Testis (tissue), 3 donors: Measurements from ENCODE around the gene CDKAL1. TPM values are rescaled to one million over a fixed set of nuclear protein-coding genes. Genes with fewer than 3 reads are reported as not detected.

Experiments
- DNase-seq: peaks from one replicate; pipeline ENCODE4 v3.0.0-alpha.2; 2019
- H3K27ac ChIP-seq, 2 donors: fragments of 200-600 bp; sonication (generic); one replicate each; pipeline ENCODE4 v1.5.1; 2019
- H3K27me3 ChIP-seq: fragments of 200-600 bp; sonication (generic); one replicate; pipeline ENCODE4 v1.5.1; 2019
- H3K36me3 ChIP-seq: fragments of 200-600 bp; sonication (generic); one replicate; pipeline ENCODE4 v1.5.1; 2017; ENCODE audit warnings: low read depth; ENCODE audit errors: missing control alignments
- H3K4me1 ChIP-seq: fragments of 200-600 bp; sonication (generic); one replicate; pipeline ENCODE4 v1.5.1; 2019
- H3K4me3 ChIP-seq, 2 donors: fragments of 200-600 bp; sonication (generic); one replicate each; pipeline ENCODE4 v1.5.1; 2017 to 2019
- H3K9me3 ChIP-seq: fragments of 200-600 bp; sonication (generic); one replicate; pipeline ENCODE4 v1.5.1; 2017
- POLR2A ChIP-seq: fragments of 450-650 bp; IDR thresholded peaks from one replicate; pipeline ENCODE4 v1.6.1; 2017; ENCODE audit warnings: antibody characterized with exemption, mild to moderate bottlenecking, moderate library complexity
- WGBS, 2 donors: methylation state at CpG; one replicate each; pipeline ENCODE4 v1.1.5; 2018; 5-methylcytosine and 5-hydroxymethylcytosine counted together
- intact Hi-C: fragments of 100-400 bp; cut with DNase I; formaldehyde crosslinking; loops from one replicate; pipeline ENCODE4 v1.15.1; 2023; ENCODE audit warnings: low total_unique reads
- polyA plus RNA-seq: library from polyadenylated mRNA; stranded (reverse); fragments of 350-450 nt; fragmentation: Illumina TruSeq; extraction: RNeasy Lipid Tissue Mini Kit (QIAGEN cat#74804); gene quantifications from one replicate; pipeline ENCODE4 v1.2.3, GENCODE V29; 2014; ENCODE audit warnings: low read depth, low replicate concordance; ENCODE audit not compliant: insufficient read depth
- total RNA-seq, 2 donors: library from RNA; depleted of rRNA; stranded (reverse); fragments of >200 nt; gene quantifications; one replicate each; pipeline ENCODE4 v1.2.3, GENCODE V29; 2016
- TF ChIP-seq, protein P1 (sequence below), 3 experiments: fragments of 450-650 bp in 2 of 3; fragments of 200-600 bp in 1 of 3; sonication (generic) in 1 of 3; IDR thresholded peaks; one replicate each; pipeline ENCODE4 v1.5.1; 2016 to 2019; ENCODE audit warnings: antibody characterized with exemption in 3 of 3, mild to moderate bottlenecking in 2 of 3, moderate library complexity in 1 of 3

Gene CDKAL1
- total and polyA plus RNA-seq, 3 donors from 2014 or later, result 11.1 to 18.5 (median 16.1) TPM

- no peak overlapping the region for H3K4me3 ChIP-seq
- TF ChIP-seq POLR2A, result no peak
- TF ChIP-seq, protein P1, sequence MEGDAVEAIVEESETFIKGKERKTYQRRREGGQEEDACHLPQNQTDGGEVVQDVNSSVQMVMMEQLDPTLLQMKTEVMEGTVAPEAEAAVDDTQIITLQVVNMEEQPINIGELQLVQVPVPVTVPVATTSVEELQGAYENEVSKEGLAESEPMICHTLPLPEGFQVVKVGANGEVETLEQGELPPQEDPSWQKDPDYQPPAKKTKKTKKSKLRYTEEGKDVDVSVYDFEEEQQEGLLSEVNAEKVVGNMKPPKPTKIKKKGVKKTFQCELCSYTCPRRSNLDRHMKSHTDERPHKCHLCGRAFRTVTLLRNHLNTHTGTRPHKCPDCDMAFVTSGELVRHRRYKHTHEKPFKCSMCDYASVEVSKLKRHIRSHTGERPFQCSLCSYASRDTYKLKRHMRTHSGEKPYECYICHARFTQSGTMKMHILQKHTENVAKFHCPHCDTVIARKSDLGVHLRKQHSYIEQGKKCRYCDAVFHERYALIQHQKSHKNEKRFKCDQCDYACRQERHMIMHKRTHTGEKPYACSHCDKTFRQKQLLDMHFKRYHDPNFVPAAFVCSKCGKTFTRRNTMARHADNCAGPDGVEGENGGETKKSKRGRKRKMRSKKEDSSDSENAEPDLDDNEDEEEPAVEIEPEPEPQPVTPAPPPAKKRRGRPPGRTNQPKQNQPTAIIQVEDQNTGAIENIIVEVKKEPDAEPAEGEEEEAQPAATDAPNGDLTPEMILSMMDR (IDR thresholded peaks at IDR 0.05), result no peak
- H3K9me3 ChIP-seq, result no peaks in the 10 kb centered on the region
- H3K36me3 ChIP-seq, result no peaks in the 10 kb centered on the region
- H3K27ac ChIP-seq, result no peak overlapping the region
- intact Hi-C loops, result no loop called here
- no peak for DNase-seq
- H3K27me3 ChIP-seq, result no peaks in the 10 kb centered on the region
- WGBS, 2 donors, result 68 to 70% methylated on average over 2 of the region's 2 CpGs
- H3K4me1 ChIP-seq, result no peaks in the 10 kb centered on the region
Observed at GRCh38 chr6:20631549-20631924, 97.3 kb downstream of the CDKAL1 start.

DNA sequence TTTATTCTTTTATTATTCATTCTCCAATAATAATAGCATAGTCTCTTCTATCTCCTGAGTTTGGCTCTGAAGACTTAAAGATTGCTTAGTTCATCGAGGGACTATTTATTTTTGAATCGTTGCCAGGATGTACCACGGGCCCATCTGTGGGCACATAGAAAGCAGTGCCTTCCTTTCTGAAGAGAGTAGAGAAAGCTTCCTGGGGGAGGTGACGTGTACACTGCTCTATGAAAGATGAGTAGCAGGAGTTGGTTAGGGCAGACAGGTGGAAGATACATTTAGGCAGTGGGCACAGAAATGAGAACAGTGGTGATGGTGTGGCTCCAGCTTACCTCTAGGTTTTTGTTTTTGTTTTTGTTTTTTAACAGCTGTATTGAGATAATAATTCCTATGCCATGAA lies 98.4 kb downstream of the CDKAL1 start:
- Histone ChIP-seq H3K9me3 (no peaks in the 10 kb centered on the region), H3K4me3 (no peak overlapping the region), H3K27me3 (no peaks in the 10 kb centered on the region), H3K36me3 (no peaks in the 10 kb centered on the region), H3K27ac (no peak overlapping the region), H3K4me1 (no peaks in the 10 kb centered on the region)
- TF ChIP-seq POLR2A, result no peak
- TF ChIP-seq, protein P1 (IDR thresholded peaks at IDR 0.05), result no peak
- no peak for DNase-seq
- 79 to 92% methylated on average over 4 of the region's 4 CpGs for WGBS, 2 donors
- intact Hi-C loops, result no loop called here

GRCh38 chr6:20633566-20634340 lies 99.5 kb downstream of the CDKAL1 start:
- intact Hi-C loops, result no loop called here
- DNase-seq, result no peak
- H3K27me3 ChIP-seq, result no peaks in the 10 kb centered on the region
- H3K9me3 ChIP-seq, result no peaks in the 10 kb centered on the region
- H3K27ac ChIP-seq, result no peak overlapping the region
- H3K4me3 ChIP-seq, result no peak overlapping the region
- TF ChIP-seq, protein P1 (IDR thresholded peaks at IDR 0.05), result no peak
- TF ChIP-seq POLR2A, result no peak
- H3K36me3 ChIP-seq, result no peaks in the 10 kb centered on the region
- no peaks in the 10 kb centered on the region for H3K4me1 ChIP-seq
- 68 to 69% methylated on average over 2 of the region's 2 CpGs for WGBS, 2 donors

- no peaks in the 10 kb centered on the region for H3K27me3 ChIP-seq
- no peak for DNase-seq
- intact Hi-C loops, result no loop called here
- TF ChIP-seq POLR2A, result no peak
- TF ChIP-seq, protein P1 (IDR thresholded peaks at IDR 0.05), result no peak
- H3K27ac ChIP-seq, result no peak overlapping the region
- no peaks in the 10 kb centered on the region for H3K9me3 ChIP-seq
- H3K36me3 ChIP-seq, result no peaks in the 10 kb centered on the region
- H3K4me1 ChIP-seq, result no peaks in the 10 kb centered on the region
- no peak overlapping the region for H3K4me3 ChIP-seq
- 71 to 76% methylated on average over 4 of the region's 4 CpGs for WGBS, 2 donors
Observed at GRCh38 chr6:20639161-20639560, 104.9 kb downstream of the CDKAL1 start.

DNA sequence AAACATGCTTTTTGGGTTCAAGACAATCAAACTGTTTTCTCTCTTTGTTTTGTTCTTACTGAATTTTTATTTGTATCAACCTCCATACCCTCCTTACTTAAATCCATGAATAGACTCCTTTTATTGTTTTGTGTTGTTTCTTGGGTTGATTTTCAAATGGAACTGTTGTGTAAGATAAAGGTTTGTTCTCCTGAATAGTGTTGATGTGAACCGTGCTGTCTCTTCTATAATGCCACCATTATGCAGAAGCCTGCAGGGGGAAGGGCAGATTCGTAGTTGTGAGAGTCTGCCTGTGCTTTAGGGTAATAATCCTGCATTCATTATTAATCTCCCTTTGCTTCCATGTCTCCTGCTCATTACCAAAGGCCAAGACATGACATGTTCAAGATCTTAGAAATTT lies 105.9 kb downstream of the CDKAL1 start:
- WGBS, 2 donors, result 65 to 69% methylated on average over 2 of the region's 2 CpGs
- H3K4me3 ChIP-seq, result no peak overlapping the region
- no peak overlapping the region for H3K27ac ChIP-seq
- no peaks in the 10 kb centered on the region for H3K4me1 ChIP-seq
- intact Hi-C loops, result no loop called here
- H3K27me3 ChIP-seq, result no peaks in the 10 kb centered on the region
- H3K36me3 ChIP-seq, result no peaks in the 10 kb centered on the region
- TF ChIP-seq, protein P1 (IDR thresholded peaks at IDR 0.05), result no peak
- TF ChIP-seq POLR2A, result no peak
- H3K9me3 ChIP-seq, result no peaks in the 10 kb centered on the region
- no peak for DNase-seq
